HepG2 (cell line): Measurements from ENCODE around the gene RNF13.

Experiments used
- ESRRA ChIP-seq: sonication (generic); formaldehyde crosslinking; IDR thresholded peaks from 2 replicates; pipeline ENCODE4 v1.5.1; 2020; ENCODE audit warnings: mild to moderate bottlenecking, low read depth, missing genetic modification reagents
- ETV5 ChIP-seq: IDR thresholded peaks from 2 replicates; pipeline ENCODE4 v1.6.1; 2018; ENCODE audit warnings: missing biosample characterization, missing genetic modification reagents, inconsistent platforms, borderline replicate concordance
- GATA4 ChIP-seq: sonication (generic); IDR thresholded peaks from 2 replicates; pipeline ENCODE4 v1.6.1; 2016; ENCODE audit warnings: antibody characterized with exemption, low read depth, borderline replicate concordance
- ISL2 ChIP-seq: sonication (generic); formaldehyde crosslinking; IDR thresholded peaks from 2 replicates; pipeline ENCODE4 v1.5.0; 2020; ENCODE audit warnings: missing genetic modification reagents
- MED13 ChIP-seq: sonication (generic); formaldehyde crosslinking; IDR thresholded peaks from 2 replicates; pipeline ENCODE4 v1.5.0; 2020; ENCODE audit warnings: missing genetic modification reagents
- ZNF775 ChIP-seq: sonication (generic); formaldehyde crosslinking; IDR thresholded peaks from 2 replicates; pipeline ENCODE4 v1.4.0; 2020; ENCODE audit warnings: missing genetic modification reagents, mild to moderate bottlenecking, moderate library complexity, borderline replicate concordance
- TF ChIP-seq, protein P1 (sequence below): sonication (generic); formaldehyde crosslinking; IDR thresholded peaks from 2 replicates; pipeline ENCODE4 v1.5.0; 2020; ENCODE audit warnings: mild to moderate bottlenecking, missing genetic modification reagents, moderate library complexity
- TF ChIP-seq, protein P2 (sequence below): IDR thresholded peaks from 2 replicates; pipeline ENCODE4 v1.6.1; 2012; ENCODE audit warnings: inconsistent platforms

DNA sequence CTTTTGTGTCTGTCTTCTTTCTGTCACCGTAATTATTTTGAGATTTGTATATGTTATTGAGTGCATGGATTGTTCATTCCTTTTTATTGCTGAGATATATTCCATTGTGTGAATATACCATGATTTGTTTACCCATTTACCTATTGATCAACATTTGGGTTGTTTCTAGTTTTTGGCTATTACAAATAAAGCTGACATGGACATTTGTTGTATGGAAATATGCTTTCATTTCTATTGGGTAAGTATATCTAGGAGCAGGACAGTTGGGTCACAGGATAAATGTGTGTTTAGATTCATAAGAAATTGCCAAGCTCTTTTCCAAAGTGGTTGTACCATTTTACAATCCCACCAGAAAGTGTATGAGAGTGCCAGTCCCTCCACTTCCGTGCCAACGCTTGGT lies 106.5 kb downstream of the RNF13 start:
- TF ChIP-seq GATA4 = no peak
- no peak for TF ChIP-seq ZNF775 (CRISPR knock-in tag)
- no peak for TF ChIP-seq ISL2 (CRISPR knock-in tag)
- TF ChIP-seq, protein P1, sequence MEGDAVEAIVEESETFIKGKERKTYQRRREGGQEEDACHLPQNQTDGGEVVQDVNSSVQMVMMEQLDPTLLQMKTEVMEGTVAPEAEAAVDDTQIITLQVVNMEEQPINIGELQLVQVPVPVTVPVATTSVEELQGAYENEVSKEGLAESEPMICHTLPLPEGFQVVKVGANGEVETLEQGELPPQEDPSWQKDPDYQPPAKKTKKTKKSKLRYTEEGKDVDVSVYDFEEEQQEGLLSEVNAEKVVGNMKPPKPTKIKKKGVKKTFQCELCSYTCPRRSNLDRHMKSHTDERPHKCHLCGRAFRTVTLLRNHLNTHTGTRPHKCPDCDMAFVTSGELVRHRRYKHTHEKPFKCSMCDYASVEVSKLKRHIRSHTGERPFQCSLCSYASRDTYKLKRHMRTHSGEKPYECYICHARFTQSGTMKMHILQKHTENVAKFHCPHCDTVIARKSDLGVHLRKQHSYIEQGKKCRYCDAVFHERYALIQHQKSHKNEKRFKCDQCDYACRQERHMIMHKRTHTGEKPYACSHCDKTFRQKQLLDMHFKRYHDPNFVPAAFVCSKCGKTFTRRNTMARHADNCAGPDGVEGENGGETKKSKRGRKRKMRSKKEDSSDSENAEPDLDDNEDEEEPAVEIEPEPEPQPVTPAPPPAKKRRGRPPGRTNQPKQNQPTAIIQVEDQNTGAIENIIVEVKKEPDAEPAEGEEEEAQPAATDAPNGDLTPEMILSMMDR = no peak
- TF ChIP-seq ETV5 (CRISPR knock-in tag) = no peak
- TF ChIP-seq MED13 = no peak
- no peak for TF ChIP-seq ESRRA (CRISPR knock-in tag)
- TF ChIP-seq, protein P2, sequence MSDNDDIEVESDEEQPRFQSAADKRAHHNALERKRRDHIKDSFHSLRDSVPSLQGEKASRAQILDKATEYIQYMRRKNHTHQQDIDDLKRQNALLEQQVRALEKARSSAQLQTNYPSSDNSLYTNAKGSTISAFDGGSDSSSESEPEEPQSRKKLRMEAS = no peak
